ENCODE results near the gene CACNG8. TPM values are rescaled to one million over a fixed set of nuclear protein-coding genes. Genes with fewer than 3 reads are reported as not detected.
A peak's percentile ranks its signal among the peaks of the same experiment; 100 is the strongest.

CACNG8 gene
- total RNA-seq, 1 donor: under 0.01 TPM

DNA sequence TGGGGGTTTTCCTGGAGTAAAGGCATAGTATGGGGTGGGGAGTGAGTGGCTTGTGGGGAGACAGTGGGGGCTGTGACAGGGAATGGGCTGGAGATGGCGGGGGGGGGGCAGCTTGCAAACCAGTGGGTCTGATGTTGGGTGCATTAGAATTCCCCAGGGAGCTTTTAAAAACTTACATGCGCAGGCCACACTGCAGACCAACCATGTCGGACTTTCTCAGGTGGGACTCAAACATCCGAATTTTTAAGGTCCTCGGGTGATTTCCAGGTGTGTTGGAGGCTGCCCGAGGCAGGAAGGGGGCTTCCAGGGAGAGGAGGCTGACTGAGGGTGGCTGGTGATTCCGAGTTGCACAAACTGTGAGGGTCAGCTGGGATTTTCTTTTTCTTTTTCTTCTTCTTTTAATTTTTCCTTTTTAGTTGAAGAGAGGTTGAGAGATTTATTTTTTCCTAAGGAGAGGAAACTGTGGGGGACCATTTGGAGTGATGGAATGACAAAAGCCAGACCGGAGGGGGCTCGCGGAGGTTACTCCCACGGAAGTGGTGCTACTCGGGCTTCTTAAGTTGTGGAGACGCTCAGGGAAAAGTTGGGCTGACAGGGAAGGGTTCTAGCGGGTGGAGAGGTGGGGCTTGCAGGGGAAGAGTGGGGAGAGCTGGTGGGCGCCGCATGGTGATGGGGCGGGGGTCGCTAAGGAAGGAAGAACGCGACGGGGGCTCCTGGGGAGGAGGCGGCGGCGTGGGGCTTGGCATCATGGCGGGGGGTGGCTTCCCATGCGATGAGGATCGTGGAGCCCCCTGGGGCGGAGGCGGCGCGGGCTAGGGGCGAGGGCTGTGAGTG lies 997 bp upstream of the CACNG8 start:
- no peak for DNase-seq (ENCODE audit: low read depth in 2 of 3, low spot score in 2 of 3)

DNA sequence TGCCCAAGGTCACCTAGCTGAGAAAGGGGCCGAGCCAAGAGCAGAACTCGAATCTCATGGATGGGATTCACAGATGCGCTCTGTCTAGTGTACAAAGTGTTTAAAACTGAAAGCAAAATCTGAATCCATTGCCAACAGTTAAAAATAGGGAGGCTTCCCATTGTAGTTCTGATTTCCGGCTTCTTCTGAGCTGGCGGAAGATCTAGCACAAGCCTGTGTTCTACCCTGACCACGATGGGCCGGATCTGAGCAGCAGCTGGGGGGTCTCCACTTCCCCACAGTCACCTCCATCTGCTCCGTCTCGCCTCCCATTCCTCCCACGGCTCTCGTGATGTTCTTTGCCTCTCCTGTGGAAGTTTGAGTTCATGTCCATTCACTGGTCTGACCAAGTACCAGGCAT lies 2.4 kb downstream of the CACNG8 start:
- DNase-seq (ENCODE audit: low read depth in 2 of 3, low spot score in 2 of 3): no peak

DNA sequence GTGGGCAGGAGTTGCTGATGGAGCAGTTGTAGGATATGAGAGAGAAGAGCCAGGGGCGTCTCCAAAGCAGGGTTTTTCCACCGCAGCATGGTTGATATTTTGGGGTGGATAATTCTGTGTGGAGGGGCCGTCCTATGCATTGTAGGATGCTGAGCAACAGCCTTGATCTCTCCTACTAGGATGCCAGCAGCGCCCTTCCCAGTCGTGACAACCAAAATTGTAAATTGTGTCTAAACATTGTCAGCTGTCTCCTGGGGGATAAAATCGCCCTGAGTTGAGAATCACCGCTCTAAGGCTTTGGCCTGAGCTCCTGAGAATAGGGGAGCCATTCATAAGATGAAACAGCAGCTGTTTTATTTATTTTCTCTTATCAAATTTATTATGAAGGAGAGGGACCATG lies 4.2 kb downstream of the CACNG8 start:
- no peak for DNase-seq (ENCODE audit: low read depth in 2 of 3, low spot score in 2 of 3)

DNA sequence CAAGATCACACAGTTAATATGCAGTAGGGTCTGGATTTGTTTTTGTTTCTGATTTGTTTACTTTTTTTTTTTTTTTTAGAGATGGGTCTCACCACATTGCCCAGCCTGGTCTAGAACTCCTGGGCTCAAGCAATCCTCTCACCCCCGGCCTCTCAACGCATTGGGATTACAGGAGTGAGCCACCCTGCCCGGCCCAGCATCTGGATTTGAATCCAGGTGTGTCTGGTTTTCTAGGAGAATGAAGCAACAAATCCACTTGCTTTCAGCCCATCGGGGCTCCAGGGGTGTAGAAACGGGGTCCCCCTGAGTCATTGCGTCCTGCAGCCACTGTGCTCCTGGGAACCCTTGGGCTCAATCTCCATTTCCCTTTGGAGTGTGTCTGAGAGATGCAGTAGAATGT lies 6.6 kb downstream of the CACNG8 start:
- DNase-seq (ENCODE audit: low read depth in 2 of 3, low spot score in 2 of 3): no peak

DNA sequence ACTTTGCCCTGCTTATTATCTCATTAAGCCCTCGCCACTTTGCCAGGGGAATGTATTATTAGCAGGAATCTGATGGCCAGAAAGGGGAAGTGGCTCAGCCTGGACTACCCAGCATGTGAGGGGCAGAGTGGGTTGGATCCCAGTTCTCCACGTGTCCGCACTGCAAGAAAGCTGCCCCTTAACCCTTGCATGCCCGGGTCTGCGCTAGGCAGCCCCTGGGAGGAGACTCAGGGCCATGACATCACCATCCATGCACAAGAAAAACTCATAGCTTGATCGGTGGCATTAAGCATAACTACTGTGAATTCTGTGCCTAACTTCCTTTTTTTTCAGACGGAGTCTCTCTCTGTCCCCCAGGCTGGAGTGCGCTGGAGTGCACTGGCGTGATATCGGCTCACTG lies 8.9 kb downstream of the CACNG8 start:
- DNase-seq (ENCODE audit: low read depth in 2 of 3, low spot score in 2 of 3): peak in 1 of 3 donors; percentile 62

DNA sequence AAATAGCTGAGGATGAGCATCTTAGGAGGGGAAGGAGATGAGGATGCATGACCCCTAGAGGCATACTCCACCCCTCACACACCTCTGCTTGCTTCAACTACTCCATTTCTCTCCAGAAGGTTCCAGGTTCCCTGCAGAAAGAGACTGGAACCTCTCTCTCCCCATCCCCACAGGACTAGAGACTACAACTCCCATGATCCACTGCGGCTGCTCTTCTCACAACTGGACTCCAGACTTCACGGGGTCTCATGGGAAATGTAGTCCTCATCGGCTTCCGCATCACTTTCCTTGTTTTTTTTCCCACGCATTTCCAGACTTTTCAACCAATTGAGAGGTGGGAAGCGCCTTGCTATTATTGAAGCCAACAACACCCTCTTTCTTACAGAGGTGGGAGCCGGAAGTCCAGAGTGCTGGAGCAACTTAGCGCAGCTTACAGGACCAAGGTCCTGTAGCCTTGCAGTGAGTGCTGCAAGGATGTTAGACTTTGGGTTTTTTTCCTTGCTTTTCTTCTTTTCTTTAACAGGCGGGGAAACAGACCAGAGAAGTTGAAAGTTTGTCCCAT lies 14.8 kb downstream of the CACNG8 start:
- peak; percentile 26 to 89 (median 72) for DNase-seq (ENCODE audit: low read depth in 2 of 3, low spot score in 2 of 3)

DNA sequence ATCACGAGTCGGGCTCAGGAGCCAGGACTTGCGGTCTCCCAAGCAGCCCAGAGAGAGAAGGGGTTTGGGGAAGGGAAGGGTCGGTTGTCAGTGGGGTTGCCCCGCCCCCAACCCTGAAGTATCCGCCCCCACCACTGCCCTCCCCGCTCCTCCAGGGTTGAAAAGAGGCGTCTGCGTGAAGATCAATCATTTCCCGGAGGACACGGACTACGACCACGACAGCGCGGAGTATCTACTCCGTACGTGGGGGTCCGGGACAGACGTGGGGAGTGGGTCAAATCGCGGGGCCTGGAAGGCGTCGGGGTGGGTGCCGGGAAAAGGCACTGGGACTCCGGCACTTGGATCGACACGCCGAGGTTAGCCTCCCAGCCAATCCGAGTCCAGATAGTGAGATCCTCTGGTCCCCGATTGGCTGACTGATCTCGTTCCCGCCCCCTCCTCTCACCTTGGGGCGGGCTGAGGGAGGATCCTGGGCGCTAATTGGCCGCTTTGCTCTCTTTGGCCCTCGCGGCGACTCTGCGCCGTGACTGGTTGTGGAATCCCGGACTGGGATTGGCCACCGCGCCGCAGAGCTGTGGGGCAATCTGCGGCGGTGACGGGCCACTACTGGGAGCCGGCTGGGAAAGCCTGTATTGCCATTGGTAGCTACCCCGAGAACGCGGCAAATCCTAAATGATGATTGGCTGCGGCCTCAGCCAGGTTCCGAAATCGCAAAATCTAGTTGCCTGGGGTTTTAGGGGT lies 15.4 kb downstream of the CACNG8 start:
- peak in 2 of 3 donors; percentile 74 to 88 for DNase-seq (ENCODE audit: low read depth in 2 of 3, low spot score in 2 of 3)

DNA sequence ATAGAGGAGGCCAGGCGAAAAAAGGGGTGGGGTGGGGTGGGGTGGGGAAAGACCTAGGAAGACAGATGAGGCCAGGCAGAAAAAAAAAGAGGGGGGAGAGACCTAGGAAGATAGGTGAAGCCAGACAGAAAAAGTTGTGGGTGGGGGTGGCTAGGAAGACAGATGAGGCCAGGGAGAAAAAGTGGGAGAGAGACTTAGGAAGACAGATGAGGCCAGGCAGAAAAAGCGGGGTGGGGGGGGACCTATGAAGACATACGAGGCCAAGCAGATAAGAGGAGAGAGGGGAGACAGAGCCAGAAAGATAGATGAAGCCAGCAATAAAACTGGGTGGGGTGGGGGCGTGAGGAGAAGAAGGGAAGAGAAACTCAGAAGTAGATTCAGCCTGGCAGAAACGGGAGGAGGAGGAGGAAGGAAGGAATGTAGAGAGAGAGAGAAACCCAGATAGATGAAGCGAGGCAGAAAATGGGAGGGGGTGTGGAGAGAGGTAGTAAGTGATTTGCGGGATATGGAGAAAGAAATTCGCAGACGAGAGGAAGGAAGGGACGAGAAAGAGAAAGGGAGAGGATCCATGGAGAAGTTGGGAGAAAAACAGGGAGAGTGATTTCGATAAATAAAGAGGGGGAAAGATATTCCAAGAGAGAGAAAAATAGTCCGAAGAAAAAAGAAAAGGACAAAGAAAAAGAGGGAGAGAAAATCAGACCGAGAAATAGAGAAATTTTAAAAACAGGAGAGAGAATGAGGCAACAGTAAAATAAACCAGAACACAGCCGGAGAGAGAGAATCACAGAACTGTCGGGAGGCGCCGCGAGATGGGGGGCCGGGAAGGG lies 16.5 kb downstream of the CACNG8 start:
- DNase-seq (ENCODE audit: low read depth in 2 of 3, low spot score in 2 of 3): no peak

DNA sequence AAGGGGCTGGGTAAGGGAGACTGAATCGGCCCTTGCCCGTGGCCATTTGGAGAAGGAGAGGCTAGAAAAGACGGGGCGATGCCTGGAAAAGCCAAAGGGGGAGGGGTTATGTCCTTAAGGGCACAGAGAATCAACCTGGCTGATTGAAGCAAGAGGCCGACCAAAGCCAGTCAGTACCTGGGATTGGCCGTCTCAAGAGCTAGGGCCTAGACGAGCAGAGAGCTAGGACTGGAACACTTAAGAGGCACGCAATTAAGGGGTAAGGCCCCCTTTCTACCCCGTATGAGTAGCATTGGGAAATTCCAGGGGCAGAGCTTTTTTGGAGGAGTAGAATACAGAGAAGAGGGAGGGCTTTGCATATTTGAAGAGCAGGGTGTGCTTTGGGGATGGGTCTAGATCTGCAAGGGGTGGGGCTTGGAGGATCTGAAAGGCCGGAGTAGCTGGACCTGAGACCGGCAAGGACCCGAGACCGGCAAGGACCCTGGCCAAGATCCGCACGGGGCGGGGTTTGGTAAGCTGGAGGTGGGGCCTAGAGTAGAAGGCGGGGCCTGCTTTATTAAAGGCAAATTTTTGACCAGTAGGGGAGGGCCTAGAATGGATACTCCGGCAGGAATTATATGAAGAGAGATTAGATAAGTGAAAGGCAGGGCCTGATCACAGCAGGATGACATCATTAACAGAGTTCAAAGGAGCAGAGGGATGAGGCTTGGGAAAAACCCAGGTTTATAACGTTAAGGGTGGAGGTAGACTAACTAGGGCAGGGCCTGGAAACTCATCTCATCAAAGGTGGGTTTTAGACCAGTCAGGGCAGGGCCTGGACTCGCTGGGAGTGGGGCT lies 18.0 kb downstream of the CACNG8 start:
- DNase-seq (ENCODE audit: low read depth in 2 of 3, low spot score in 2 of 3): no peak

DNA sequence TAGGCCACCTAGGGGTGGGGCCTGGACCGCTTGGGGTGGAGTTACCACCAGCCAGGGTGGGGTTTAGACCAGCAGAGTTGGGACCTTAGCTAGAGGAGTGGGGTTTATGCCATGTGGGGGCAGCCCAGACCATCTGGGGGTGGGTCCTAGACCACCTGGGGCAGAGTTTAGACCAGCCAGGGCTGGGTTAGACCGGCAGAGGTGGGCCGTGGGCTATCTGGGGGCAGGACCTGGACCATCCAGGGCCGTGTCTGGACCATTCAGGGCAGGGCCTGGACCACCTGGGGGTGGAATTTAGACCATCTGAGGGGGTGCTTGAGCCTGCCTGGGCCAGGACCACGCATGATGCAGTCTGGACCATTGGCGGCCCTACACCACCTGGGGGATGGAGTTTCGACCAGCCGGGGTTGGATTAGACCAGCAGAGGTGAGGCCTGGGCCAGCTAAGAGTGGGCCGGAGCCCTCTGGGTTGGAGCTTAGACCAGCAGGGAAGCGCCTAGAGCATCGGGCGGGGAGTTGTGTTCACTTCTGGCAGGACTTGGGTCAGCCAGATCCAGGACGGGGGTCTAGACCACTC lies 18.7 kb downstream of the CACNG8 start:
- no peak for DNase-seq (ENCODE audit: low read depth in 2 of 3, low spot score in 2 of 3)

DNA sequence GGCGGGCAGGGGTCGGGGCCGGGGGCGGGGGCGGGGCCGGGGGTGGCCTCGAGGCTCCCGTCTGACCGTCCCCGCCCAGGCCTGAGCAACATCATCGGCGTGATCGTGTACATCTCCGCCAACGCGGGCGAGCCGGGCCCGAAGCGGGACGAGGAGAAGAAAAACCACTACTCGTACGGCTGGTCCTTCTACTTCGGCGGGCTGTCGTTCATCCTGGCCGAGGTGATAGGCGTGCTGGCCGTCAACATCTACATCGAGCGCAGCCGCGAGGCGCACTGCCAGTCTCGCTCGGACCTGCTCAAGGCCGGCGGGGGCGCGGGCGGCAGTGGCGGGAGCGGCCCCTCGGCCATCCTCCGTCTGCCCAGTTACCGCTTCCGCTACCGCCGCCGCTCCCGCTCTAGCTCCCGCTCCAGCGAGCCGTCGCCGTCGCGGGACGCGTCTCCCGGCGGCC lies 19.3 kb downstream of the CACNG8 start:
- no peak for DNase-seq (ENCODE audit: low read depth in 2 of 3, low spot score in 2 of 3)

DNA sequence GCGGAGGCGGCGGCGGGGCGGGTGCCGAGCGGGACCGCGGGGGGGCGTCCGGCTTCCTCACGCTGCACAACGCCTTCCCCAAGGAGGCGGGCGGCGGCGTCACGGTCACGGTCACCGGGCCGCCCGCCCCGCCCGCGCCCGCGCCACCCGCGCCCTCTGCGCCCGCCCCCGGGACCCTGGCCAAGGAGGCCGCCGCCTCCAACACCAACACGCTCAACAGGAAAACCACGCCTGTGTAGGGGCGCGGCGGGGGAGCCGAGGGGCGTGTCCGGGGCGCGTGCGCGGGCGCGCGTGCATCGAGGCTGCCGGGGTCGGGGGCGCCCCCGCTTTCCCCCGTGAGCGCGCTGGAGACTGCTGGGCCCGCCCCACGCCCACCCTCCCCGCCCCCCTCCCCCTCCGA lies 19.9 kb downstream of the CACNG8 start:
- DNase-seq (ENCODE audit: low read depth in 2 of 3, low spot score in 2 of 3): peak in 2 of 3 donors; percentile 67

DNA sequence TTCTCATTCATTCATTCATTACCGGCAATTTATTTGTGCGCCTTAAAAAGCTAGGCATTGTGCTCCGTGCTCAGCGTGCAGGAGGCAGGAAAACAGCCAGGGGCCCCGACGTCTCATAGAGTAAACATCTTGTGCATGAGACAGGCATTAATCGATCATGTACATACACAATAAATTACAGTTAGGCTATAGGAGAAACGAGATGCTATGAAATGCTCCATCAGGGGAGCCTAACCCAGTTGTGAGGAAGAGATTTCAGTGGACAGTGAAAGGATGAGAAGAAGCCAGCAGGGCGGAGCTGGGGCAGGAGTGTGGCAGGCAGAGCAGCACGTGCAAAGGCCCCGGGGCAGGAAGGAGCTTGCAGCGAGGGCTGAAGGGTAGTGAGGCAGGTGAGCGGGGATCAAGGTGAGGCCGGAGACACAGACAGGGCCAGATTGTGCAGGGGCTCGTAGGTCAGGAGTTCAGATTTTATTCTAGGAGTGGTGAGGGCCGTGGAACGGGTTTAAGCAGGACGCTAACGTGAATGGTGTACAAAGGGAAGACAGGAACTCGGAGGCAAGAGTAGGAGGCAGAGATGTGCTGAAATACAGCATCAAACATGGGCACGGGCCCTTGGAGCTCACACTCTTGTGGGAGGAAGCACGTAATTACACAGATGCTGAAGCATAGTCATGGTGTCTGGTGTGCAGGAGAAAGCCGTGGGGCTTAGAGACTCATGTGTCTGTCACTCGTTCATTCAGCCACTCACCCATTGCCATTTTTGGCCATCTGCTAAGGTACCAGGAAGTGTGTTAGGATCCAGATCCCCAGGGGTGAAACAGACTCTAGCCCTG lies 20.9 kb downstream of the CACNG8 start:
- no peak for DNase-seq (ENCODE audit: low read depth in 2 of 3, low spot score in 2 of 3)

DNA sequence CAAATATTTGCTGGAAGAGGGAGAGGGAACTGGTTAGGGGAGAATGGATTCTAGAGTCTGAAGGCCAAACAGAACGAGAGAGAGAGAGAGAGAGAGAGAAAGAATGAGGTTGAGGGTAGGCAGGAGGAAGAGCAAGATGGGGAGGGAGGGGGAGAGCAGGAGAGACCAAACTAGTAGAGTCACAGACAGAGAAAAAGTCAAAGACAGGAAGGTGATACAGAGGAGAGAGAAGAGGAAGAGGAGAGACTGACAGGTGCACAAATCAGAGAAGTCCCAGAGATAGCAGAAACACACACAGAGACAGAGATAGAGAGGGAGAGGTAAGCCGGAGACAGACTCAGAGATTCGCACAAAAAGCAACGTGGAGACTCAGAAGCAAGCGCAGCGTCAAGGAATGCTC lies 23.1 kb downstream of the CACNG8 start:
- DNase-seq (ENCODE audit: low read depth in 2 of 3, low spot score in 2 of 3): no peak

DNA sequence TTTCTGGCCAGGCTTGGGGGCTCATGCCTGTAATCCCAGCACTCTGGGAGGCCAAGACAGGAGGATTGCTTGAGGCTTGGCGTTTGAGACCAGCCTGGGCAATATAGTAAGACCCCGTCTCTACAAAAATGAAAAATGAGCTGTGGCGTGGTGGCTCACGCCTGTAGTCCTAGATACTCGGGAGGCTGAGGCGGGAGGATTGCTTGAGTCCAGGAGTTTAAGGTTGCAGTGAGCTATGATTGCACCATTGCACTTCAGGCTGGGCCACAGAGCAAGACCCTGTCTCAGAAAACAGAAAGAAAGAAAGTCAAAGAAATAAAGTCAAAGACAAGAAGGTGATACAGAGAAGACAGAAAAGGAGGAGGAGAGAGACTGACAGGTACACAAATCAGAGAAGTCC lies 26.2 kb downstream of the CACNG8 start:
- no peak for DNase-seq (ENCODE audit: low read depth in 2 of 3, low spot score in 2 of 3)

DNA sequence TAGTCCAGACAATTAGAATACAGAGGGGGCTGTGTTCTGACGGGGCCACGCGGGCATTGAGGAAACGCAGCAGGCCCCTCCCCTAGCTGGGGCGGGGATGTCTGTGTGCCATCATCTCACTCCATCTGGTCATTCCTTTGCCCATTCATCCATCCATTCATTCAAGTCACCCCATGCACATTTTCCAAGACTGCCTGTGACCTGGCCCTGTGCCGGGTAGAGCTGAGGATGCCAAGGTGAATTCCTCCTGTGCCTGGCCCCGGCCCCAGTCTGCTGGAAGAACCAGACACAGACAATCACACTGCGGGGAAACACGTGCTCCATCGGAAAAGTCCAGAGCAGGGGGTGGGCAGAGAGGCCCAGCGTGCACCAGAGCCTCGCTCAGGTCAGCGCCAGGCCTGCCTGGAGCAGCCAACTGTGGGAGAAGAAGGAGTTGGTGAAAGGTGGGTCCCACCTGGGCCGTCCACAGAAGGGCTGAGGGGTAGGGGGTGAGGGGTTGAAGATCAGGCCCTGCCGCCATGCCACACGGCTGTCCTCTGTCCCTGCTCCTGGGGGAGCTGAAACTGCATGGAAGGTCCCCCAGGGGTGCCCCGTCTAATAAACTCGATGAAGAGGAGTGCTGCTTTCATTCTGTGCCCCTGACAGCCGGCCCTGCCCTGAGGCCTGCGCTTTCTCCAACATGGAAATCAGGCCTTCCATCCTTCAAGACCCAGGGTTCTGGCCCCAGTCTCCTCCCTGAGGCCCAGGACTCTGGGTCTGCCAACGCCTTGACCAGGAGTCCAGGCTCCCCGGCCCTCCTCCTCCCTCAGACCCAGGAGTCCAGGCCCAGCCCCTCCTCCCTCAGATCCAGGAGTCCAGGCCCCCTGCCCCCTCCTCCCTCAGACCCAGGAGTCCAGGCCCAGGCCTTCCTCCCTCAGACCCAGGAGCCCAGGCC lies 27.1 kb downstream of the CACNG8 start:
- DNase-seq (ENCODE audit: low read depth in 2 of 3, low spot score in 2 of 3): no peak

DNA sequence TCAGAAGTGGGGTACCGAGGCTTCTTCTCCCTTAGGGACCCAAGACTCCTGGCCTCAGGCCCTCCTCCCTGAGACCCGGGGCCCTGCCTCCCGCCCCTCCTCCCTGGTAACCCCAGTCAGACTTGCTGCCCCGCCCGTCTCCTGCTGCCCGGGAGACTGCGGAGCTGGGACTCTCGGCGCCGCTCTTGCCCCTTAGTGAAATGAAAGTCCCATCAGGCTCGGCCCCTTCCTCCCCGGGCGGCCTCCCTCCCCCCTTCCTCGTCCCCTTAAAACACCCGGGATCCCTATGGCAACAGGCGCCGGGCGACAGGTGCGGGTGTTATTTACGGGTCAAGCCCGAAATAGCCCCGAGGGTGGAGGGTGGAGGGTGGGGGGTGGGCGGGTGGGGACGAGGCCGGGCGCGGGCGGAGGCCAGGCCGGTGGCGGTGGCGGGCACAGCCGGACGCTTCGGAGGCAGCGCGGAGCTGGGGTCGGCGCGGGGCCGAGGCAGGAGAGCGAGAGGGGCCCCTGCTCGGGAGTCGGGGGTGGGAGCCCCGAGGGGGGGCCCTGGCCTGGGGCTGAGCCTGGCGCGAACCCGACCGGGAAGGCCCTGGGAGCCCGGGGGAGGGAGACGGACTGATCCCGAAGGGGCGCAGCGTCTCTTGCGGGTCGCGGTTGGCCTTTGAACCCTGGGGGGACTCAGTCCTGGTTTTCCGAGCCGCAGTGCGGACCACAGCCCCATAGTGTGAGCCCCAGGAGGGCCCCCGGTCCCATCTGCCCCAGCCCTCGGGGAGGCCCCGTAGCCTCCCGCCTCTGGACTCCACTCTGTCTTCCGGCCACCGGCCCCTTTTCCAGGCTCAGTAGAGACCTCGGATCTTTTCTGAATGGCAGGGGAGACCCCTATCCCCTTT lies 28.7 kb downstream of the CACNG8 start, which contains the start of gene CACNG6:
CACNG6 (plus strand) TSS at position 414 of the 890 bp plus-strand sequence. CDS start 1,241 bp downstream, outside the sequence.
- DNase-seq (ENCODE audit: low read depth in 2 of 3, low spot score in 2 of 3): peak in 1 of 3 donors; percentile 15

Data from hematopoietic multipotent progenitor cell (in vitro differentiated cells).